ENCODE measurements around the gene GCNT1.

- TF ChIP-seq ZNF850 (CRISPR knock-in tag; conservative IDR thresholded peaks at IDR 0.05) (no peak), NFRKB (IDR thresholded peaks at IDR 0.05) (no peak), ZSCAN20 (CRISPR knock-in tag; IDR thresholded peaks at IDR 0.05; ENCODE audit: borderline replicate concordance) (no peak)
These were observed at the start of gene GCNT1 for GRCh38 chr9:76458903-76459693.
